ENCODE measurements around the gene TMEM209.
A peak's percentile ranks its signal among the peaks of the same experiment; 100 is the strongest.
"Not testable (repeated sequence)": the region's sequence is repeated elsewhere in the genome, so short reads cannot be mapped to it uniquely, and the experiment has no call there.

Gene TMEM209

DNA sequence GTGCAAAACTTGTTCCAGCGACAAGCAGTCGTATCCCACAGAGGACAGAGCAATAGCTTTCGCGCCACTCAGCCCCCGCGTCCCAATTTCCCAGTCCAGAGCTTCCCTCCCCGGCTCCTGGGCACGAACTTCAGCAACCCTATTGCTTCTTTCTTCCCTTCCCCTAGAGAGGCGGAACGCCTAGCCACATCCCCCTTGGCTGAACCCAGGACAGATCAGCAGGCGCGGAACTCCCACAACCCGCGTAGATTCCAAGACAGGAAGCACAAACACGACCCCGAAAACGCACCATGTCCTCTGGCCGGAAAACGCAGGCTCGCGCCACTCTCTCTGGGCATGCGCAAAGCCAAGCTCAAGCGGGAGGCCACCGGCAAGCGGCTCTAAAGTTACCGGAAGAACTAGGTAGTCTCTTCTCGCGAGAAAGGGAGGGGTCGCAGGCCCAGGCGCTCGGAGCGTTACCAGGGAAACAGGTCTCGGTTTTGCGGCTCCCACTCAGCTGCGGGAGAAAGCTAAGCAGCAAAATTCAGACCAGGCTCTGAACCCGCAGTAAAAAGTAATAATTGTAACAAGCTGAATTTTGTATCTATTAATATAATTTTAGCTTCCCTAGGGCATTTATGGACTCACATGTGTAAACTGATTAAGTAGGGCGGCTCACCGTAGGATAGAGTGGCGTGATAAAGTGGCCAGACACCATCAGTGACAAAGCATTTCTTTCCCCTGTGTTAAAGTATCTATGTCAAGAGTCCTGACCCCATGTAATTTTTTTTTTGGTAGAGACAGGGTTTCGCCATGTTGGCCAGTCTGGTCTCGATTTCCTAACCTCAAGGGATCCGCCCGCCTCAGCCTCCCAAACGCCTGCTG lies at the start of gene TMEM209:
Gene TMEM209, minus strand, starts transcription at position 323 of the 864 bp plus-strand sequence. Its CDS starts 31 bp downstream, at position 292.
- DNase-seq: peak; percentile 88 to 94

GRCh38 chr7:130254555-130254954 lies 49.3 kb upstream of the TMEM209 start:
- DNase-seq: no peak

DNA sequence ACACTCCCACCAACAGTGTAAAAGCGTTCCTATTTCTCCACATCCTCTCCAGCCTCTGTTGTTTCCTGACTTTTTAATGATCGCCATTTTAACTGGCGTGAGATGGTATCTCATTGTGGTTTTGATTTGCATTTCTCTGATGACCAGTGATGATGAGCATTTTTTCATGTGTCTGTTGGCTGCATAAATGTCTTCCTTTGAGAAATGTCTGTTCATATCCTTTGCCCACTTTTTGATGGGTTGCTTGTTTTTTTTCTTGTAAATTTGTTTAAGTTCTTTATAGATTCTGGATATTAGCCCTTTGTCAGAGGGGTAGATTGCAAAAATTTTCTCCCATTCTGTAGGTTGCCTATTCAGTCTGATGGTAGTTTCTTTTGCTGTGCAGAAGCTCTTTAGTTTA lies 44.4 kb upstream of the TMEM209 start:
- DNase-seq: not testable (repeated sequence)

GRCh38 chr7:130248842-130249241 lies 43.6 kb upstream of the TMEM209 start:
- DNase-seq: not testable (repeated sequence)

GRCh38 chr7:130246491-130246890 lies 41.3 kb upstream of the TMEM209 start:
- not testable (repeated sequence) for DNase-seq

- not testable (repeated sequence) for DNase-seq
These were observed 38.3 kb upstream of the TMEM209 start for GRCh38 chr7:130243486-130243885.

DNA sequence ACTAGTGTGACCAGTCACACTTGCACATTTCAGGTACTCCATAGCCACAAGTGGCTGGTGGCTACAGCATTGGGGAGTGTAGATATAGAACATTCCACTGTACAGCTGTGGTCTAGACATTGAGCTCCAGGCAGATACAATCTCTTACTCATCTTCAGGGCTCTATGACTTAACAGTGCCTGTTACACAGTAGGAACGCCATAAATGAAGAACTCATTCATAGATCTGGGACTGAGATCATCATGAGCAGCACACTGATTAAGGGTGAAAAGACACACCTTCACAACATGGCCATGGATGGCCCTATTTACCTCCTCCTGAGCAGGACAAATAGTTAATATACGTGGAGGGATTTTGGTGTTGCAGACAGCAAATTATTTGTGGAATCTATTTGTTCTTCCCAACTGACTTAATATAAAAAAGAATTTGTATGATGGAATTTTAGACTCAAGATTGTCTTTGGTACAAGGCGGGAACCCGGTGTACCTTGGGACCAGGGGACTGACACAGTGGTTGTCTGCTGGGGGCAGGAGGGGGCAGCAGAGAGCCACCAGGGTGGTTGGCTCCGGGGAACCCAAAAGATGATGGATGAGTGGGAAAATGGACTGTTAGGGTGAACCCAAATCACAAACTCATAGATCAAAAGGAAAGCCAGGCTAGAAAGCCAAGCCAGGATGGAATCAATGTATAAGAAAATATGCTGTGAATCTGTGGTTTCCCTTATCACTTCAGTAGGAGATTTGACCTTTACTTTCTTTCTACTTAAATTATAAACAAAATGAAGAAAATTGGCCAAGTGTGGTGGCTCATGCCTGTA lies 37.2 kb upstream of the TMEM209 start:
- peak; percentile 39 to 63 for DNase-seq

DNA sequence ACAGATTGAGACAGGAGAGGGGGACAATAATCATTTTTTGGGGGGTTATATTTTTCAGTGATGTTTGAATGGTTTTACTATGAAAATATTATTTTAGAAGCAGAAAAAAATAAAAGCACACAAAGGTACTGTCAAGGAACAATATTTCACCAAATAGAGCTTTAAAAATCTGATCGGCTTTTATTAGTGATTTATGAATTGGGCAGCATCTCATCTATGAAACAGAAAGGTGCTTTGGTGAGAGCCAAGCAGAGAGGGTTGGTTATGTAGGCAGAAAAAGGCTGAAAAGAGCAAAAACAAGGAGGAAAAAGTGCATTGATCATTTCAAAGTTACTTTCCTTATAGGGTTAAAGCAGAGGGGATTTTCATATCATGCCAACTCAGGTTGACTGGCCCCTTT lies 35.0 kb upstream of the TMEM209 start:
- DNase-seq: no peak

DNA sequence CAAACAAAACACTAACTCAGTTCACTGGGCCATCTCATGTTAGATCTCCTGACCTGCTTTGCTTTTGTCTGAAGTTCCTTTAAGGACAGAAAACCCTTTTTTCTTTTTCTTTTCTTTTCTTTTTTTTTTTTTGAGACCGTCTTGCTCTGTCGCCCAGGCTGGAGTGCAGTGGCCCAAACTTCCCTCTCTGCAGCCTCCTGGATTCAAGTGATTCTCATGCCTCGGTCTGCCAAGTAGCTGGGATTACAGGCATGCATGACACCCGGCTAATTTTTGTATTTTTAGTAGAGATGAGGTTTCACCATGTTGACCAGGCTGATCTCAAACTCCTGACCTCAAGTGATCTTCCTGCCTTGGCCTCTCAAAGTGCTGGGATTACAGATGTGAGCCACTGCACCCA lies 31.2 kb upstream of the TMEM209 start:
- DNase-seq: not testable (repeated sequence)

- DNase-seq: no peak
These were observed 28.9 kb upstream of the TMEM209 start for GRCh38 chr7:130234078-130234477.

- no peak for DNase-seq
These were observed 27.0 kb upstream of the TMEM209 start for GRCh38 chr7:130232209-130232608.

GRCh38 chr7:130231792-130232191 lies 26.6 kb upstream of the TMEM209 start:
- DNase-seq: no peak

GRCh38 chr7:130229981-130230380 lies 24.8 kb upstream of the TMEM209 start:
- DNase-seq: not testable (repeated sequence)

- DNase-seq: no peak
These were observed 23.8 kb upstream of the TMEM209 start for GRCh38 chr7:130228840-130229502.

- DNase-seq: no peak
These were observed 22.8 kb upstream of the TMEM209 start for GRCh38 chr7:130227883-130228575.

GRCh38 chr7:130226333-130226732 lies 21.1 kb upstream of the TMEM209 start:
- no peak for DNase-seq

GRCh38 chr7:130224923-130225322 lies 19.7 kb upstream of the TMEM209 start:
- not testable (repeated sequence) for DNase-seq

DNA sequence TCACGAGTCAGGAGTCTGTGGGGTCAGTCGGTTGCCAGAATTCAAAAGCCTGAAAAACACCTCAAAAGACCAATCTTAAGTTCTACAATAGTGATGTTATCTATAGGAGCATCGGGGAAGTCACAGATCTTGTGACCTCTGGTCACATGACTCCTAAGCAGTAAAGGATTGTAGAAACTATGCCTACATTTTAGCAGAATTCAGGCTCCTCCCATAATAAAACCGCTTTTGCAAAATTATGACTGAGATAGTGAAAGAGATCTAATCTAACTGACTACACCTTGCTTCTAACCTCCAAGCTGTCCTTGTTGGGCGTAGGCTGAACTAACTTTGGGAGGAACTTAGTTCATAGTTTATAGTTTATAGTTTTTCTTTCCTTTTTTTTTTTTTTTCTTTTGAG lies 19.0 kb upstream of the TMEM209 start:
- DNase-seq: no peak

- DNase-seq: no peak
These were observed 18.4 kb upstream of the TMEM209 start for GRCh38 chr7:130223646-130224045.

DNA sequence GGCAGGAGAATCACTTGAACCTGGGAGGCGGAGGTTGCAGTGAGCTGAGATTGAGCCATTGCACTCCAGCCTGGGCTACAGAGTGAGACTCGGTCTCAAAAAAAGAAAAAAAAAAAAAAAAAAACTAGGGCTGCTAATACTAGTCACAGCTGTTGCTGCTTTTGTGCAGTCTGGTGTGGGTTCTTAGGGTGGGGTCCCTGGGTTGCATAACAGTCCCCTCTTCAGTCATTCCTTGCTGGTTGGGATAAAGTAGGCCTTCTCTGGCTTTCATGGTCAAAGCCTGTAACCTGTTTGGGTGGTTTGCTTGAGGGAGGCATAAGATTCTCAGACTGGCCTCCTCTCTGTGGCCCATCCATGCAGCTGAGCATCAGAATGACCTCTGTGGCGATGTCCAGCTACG lies 16.5 kb upstream of the TMEM209 start:
- DNase-seq: no peak

GRCh38 chr7:130219871-130220270 lies 14.7 kb upstream of the TMEM209 start:
- no peak for DNase-seq

GRCh38 chr7:130218806-130219620 lies 13.8 kb upstream of the TMEM209 start:
- DNase-seq: no peak

Measured in stimulated activated CD4-positive, alpha-beta T cell treated with anti-CD3 and anti-CD28 coated beads, Interleukin-4, amount 100 ng/mL, for 4 hours (primary cell).